Anterior cingulate cortex (tissue), 58 donors: ENCODE data around the gene SIRPB2.
"Not testable (repeated sequence)": the region's sequence is repeated elsewhere in the genome, so short reads cannot be mapped to it uniquely, and the experiment has no call there.

ENCODE experiments used
- DNase-seq, 58 donors: peaks; one replicate each; lab custom pipeline; 2025; lab: John Stamatoyannopoulos, UW

SIRPB2 gene

DNA sequence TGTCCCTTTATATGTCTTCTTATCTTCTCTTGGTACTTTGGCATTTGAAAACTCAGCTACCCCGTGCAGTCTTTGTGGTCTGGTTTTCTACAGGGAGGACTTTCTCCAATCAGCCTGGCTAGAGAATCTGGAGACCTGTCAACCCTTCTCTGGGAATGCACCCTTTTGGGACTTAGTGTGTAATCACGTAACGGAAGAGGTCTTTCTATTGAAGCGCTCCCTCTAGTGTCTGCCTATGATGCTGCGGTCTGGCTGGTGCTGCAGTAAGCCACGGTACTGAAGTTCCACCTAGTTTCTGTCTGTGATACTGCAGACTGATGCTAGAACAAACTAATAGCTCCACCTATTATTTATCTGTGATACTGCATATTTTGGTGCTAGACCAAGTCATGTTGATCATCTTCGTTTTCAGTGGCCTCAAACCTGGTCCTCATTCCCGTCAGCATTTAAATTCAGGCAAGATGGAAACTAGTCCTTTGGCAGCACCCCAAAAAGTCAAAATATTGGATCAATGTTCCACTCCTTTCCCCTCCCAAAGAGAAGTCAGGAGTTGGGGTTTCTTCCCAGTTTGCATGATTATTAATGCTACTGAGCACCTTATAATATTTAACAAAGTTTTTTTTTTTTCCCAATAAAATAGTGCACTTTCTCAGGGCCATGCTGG, 12.5 kb upstream of the SIRPB2 start:
- DNase-seq = peak in 50 of 58 donors; percentile 6 to 79 (median 34)

DNA sequence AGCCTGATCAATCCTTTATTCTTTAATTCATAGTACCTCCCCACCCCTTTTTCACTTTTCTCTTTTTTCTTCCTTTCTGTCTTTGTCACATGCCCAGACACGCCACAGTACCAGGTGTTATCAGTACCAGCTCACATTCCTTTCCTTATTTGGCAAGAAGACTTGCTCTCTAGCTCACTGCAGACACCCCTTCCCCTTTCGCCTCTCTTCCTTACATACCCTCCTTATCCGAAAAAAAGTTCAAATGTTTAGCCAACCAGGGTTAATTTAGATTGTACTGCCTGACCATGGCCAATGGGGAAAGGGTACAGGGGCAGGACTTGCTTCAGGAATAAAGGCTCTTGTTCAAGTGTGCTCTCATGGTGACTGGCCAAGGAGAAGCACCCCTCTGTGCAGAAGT, 9.3 kb upstream of the SIRPB2 start:
- DNase-seq = no peak

DNA sequence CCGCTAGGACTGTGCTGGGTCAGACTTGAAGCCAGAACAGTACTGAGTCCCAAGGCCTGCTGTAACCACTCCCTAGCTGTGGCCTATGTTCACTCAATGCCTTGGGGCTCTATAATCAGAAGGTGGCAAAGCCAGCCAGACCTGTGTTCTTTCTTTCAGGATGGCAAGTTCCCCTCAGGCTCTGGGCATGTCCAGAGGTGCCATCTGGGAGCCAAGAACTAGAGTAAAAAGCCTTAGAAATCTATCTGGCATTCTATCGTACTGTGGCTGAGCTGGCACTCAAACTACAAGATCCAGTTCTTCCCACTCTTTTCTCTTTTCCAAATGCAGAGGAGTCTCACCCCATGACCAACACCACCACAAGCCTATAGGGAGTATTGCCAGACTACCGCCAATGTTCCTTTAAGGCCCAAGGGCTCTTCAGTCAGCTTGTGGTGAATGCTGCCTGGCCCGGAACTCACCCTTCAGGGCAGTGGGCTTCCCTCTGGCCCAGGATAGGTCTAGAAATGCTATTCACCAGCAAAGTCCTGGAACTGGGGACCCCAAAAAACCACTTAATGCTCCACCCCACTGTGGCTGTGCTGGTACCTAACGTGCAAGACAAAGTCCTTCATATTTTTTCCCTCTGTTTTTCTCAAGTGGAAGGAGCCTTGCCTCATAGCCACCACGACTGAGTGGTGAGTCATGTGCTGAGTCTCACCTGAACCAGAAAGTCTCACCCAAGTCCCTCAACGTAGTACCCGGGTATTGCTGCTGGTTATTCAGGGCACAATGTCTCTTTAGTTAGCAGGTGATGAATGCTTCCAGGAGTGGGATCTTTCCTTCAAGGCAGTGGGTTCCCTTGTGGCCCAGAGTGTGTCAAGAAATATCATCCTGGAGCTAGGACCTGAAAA, 8.6 kb upstream of the SIRPB2 start:
- no peak for DNase-seq

DNA sequence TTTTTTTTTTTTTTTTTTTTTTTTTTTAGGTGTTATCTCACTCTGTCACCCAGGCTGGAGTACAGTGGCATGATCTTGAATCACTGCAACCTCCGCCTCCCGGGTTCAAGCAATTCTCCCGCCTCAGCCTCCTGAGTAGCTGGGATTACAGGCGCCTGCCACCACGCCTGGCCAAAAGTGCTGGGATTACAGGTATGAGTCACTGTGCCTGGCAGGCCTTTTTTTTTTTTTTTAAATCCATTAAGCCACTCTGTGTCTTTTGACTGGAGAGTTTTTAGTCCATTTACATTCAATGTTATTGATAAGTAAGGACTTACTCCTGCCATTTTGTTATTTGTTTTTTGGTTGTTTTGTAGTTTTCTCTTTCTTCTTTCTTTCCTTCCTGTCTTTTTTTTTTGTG, 6.2 kb upstream of the SIRPB2 start:
- not testable (repeated sequence) for DNase-seq

DNA sequence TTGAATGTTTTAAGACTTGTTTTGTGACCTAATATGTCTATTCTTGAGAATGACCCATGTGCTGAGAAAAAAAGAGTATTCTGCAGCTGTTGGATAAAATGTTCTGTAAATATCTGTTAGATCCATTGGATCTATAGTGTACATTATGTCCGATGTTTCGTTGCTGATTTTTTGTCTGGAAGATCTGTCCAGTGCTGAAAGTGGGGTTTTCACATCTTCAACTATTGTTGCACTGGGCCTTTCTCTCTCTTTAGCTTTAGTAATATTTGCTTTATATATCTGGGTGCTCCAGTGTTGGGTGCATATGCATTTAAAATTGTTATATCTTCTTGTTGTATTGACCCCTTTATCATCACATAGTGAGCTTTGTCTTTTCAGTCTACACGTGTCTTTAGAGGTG, 5.7 kb upstream of the SIRPB2 start:
- DNase-seq = no peak

DNA sequence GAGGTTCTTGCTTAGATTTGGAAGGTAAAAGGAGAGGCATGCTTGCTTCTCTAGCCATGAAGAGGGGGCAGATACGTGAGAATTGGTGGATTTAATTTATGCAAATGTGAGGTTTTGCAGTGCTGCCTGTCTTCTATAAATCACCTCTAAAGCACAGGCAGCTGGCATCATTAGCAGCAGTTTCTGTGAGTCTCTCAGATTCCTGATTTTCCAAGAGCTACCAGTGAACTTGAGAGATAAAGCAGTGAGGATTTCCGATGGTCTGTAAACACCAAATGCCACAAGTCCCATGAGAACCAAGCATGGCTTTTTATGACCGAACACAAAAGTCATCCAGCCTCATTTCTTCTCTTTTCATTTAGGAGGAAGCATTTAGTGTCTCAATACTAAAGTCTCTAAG, 3.2 kb upstream of the SIRPB2 start:
- no peak for DNase-seq

DNA sequence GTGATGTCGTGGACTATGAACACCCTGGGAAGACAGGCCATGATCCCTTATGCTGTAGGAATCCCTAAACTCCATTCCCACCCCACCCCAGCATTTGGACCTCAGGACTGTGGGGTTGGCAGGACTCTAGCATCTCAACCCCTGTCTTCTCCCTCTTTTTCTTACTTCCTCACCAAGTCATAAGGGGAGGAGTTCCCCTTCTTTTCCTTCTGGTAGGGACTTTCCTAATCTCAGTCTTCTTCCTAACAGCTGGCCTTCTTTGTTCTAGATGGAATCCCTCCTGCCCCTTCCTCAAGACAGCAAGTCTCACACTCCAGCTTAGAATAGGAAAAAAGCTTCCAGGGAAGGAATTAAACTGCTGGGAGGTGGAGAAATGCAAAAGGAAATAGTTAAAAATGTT, 2.3 kb upstream of the SIRPB2 start:
- no peak for DNase-seq

DNA sequence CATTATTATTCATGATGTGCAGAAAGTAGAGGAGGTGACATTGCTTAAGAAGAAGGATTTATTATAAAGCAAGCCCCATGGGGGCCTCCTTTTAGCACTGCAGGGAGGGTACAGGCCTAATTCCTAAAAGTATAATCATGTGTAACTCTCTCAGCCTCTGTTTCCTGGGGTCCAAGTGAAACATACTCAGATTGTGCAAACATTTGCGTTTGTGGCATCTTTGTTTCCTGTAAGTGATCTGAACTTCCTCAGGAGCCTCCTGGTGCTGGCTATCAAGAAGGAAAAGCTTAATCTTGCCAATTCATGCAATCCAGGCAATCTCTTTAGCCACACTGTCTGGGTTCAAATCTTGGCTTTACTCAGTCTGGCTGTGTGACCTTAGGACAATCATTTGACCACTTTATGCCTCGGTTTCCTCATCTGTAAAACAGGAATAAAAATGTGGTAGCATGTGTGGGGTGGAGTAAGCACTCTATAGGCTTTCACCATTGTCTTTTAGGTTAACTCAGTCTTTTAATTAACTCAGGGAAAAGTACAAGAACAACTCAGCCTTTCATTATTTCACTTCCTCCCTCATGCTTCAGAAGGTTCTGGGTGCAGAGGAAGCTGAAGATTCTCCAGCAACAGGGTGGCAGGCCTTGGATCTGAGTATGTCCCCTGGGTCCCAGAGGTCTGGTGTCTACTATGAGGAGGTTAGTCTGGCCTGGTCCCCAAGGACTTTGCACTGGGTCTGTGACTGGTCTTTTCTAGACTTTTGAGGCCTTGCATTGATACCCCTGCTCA, 831 bp upstream of the SIRPB2 start:
- DNase-seq = no peak

DNA sequence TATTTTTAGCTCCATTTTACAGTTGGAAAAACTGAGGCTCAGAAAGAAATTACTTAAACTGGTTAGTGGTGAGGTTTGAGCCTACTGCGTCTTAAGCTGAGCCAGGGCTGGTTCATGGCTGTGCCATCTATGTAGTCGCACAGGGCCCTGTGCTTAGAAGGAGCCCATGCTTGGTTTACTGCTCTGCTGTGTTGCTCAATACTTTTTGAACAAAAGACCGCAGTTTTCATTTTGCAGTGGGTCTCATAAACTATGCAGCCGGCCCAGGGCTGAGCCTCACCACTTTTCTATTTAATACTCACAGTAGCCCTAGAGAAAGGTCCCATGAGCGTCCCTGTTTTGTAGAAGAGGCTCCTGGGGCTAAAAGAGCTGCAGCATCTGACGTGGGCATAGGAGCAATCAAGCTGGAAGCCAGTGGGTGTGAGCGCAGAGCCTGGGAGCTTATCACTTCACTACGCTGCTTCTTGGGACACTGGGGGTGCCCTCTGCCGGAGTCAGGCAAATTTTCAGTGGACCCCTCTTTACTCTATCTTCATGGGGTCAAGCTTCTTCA, 501 bp downstream of the SIRPB2 start:
- DNase-seq = no peak

DNA sequence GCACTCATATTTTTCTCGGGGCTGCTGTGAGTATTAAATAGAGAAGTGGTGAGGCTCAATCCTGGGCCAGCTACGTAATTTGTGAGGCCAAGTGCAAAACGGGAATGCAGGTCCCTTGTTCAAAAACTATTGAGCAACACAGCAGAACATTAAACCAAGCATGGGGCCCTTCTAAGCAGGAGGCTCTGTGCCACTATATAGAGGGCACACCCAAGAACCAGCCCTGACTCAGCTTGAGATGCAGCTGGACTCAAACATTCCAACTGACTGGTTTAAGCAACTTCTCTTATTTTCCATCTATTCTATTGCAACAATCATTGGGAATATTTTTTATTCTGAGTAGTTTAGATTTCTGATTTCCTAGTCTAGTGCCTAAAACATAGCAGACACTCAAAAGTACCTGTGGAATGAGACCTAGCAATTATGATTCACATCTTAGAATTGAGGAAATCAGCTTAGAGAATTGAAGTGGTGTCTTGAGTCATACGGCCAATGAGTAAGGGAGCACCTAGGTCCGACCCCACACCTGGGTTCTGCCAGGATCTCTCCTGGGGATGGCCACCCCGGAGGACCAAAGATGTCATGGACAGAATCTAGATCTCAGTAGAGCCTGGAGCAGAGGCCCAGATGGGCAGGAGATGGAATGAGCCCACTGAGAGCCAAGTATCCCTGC, 1.3 kb downstream of the SIRPB2 start:
- DNase-seq = peak in 1 of 58 donors; percentile 3

DNA sequence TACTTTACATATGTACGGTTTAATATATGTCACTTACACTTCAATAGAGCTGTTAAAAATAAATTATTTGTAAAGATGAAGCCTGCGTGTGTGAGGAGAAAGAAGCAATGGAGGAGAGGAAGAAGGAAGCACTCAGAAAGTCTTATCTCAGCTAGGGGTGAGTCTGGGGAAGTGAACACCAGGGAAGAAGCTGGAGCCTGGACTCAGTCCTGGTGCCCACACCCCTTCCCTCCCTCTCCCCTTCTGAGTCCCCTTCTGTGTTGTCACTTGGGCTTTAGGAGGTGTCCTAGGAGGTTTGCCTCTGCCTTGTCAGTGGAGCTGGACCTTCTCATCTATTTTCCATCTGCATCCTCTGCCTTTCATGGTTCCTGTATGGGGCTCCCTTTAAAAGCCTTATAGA, 1.9 kb downstream of the SIRPB2 start:
- no peak for DNase-seq

DNA sequence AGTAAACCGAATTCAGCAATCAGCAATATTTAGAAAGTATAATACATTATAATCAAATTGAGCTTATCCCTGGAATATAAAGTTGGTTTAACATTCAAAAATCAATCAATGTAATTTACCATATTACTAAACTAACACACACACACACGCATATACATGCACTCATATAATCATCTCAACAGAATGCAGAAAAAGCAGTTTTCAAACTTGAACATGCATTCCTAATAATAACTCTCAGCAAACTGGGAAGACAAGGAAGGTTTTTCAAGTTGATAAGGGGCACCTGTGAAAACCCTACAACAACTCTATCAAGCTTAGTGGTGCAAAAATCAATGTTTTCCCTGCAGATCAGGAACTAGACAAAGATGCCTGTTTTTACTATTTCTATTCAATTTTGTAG, 4.7 kb downstream of the SIRPB2 start:
- DNase-seq = no peak

DNA sequence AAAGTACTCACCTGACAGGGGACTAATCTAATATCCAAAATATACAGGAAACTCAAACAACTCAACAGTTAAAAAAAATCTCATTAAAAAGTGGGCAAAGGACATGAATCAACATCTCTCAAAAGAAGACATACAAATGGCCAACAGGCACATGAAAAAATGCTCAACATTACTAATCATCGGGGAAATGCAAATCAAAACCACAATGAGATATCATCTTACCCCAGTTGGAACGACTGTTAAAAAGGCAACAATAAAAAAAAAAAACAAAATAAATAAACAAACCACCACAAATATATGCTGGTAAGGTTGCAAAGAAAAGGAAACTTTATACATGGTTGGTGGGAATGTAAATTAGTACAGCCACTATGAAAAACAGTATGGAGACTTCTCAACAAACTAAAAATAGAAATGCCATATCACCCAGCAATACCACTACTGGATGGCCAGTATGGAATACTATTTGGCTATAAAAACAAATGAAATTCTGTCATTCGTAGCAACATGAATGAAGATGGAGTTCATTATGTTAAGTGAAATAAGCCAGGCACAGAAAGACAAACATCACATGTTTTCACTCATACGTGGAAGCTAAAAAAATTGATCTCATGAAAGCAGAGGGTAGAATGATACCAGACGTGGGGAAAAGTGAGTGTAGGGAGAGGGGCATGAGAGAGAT, 6.6 kb downstream of the SIRPB2 start:
- no peak for DNase-seq

DNA sequence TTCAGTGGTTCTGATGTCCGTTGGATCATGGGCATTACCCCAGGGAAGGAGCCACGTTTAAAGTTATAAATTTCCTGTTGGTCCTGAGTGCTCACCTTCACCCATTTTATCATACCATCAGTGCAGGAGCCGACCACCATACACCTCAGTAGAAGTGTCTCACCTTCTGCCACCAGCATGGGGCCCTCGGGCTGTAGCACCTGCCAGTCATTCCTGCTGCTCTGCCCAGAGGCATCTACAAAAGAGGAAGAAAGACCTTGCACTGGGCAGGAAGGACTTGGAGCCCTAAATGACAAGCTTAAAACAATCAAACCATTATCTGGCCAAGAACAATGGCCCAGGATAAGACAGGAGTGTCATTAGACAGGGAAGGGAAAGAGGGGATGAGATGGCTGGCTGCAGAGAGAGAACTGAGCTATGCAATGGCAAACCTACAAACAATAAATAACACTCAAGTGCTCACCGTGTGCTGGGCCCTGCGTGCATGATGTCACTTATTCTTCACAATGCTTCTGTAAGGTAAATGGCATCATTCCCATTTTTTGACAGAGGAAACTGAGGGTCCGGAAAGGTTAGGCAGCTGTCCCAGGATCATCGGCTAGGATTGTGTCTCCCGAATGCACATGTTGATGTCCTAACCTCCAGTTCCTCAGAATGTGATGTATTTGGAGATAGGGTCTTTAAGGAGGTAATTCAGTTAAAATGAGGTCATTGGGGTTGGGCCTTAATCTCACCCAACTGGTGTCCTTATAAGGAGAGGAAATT, 11.2 kb downstream of the SIRPB2 start:
- DNase-seq = no peak

DNA sequence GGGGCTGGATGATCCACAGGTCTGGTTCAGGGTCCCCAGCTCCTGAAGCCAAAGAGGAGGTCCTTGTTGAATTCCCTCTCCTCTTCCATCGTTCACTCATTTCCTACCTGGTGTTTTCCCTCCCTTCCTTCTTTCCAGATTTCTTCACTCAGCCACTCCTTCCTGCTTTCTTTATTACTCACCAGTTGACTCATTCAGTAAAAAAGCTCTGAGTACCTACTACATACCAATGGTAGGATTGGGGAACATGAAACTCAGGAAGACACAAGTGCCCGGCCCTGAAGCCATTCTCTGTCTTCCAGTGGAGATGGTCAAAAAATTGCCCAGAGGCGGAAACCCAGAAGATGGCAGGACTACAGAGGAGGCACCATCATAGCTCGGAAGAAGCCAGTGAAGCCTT, 12.7 kb downstream of the SIRPB2 start:
- no peak for DNase-seq

DNA sequence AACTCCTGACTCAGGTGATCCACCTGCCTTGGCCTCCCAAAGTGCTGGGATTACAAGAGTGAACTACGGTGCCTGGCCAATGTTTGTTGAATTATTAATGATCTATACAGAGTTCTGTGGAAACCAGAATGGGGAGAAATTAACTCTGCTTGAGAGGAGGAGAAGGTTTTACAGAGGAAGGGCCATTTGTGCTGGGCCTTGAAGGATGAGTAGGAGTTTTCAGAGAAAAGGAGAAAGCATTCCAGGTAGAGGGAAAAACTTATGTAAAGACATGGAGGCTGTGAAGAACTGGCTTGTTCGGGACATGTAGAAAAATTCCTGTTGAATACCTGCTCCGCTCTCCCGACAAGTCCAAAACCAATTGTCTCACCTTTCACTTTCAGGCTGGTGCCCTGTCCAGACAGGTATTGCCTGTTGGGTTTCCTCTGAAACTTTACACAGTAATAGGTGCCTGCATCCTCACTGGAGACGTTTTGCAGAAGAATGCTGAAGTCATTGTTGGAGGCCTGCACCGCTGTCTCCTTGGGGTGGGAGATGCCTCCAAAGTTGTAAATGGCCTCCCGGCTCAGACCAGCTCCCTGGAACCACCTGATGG, 13.2 kb downstream of the SIRPB2 start:
- DNase-seq = no peak

DNA sequence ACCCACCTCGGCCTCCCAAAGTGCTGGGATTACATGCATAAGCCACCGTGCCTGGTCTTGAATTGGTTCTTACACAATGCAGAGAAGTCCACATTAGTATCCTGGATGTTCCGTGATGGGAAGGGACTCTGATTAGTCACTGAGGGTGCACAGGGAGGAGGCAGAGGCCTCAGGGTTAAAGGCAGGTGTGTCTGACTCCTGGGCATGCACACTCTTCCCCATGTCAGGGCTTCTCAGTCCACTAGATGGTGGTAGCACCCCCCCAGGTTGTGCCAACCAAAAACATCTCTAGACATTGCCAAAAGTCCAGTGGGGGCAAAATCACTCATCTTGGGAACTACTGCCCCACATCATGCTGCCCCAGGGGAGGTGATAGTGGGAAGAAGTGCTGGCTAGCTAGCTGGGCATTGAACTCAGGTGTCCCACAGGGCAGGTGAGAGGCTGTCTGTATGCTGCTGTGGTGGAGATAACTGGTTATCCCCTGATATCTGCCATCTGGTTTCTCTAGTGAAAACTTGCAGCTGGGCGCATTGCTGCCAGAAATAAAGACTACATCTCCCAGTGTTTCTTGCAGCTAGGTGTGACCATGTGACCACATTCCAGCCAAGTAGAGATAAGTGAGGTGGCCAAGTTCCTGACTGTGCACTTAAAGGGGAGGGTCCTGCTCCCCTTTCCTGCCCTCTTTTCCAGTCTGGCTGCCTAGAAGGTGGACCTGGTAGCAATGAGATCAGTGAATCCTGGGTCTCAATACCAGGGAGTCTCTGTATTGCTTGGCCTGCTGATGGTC, 16.2 kb downstream of the SIRPB2 start:
- no peak for DNase-seq

DNA sequence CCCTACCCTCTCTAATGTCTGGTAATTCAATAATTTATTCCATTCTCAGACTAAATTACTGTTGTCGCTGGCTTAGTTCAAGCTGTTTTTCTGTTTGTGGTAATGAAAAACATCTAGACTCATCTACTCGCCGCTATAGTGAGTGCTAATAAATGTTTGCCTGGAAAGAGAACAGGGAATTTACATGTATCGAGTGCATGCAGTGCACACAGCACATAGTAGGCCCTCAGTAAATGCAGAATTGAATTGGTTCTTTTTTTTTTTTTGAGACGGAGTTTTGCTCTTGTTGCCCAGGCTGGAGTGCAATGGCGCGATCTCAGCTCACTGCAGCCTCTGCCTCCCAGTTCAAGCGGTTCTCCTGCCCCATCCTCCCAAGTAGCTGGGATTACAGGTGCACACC, 16.9 kb downstream of the SIRPB2 start:
- no peak for DNase-seq
